C4-2B (cell line): Measurements from ENCODE around the gene GGNBP2.
A peak's percentile ranks its signal among the peaks of the same experiment; 100 is the strongest.

Source experiments
- ZFX ChIP-seq: fragments of 450-650 bp; IDR thresholded peaks from 2 replicates; pipeline ENCODE4 v1.6.1; 2017
- TF ChIP-seq, protein P1 (sequence below): fragments of 450-650 bp; conservative IDR thresholded peaks from 2 replicates; pipeline ENCODE4 v1.5.1; 2017; ENCODE audit warnings: mild to moderate bottlenecking

DNA sequence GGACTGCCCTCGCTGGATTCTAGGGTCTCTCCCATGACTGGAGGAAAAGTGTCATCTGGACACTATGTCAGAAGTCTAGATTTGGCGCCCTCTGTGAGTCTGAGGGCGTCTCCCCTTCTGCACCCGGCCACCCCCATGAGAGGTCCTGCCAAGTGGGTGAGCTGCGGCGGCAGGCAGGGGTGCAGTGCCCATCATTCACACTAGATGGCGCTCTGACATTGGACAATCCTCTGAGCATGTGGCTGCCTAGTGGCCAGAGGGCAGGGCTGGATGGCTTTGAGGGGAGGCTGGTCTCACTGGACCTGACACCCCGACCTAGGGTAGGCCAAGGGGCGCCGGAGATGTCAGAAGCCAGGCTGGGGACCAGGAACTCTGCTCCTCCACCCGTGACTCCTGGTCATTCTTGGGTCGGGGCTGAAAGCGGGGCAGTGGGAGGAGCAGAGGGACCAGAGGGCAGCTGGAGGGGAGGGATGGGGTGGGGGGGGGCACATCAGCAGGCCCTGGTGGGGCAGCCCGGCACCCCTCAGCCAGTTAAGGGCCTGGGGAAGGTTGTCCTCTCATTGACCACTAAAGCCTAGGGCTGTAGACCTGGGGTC lies 84.6 kb downstream of the GGNBP2 start:
- TF ChIP-seq, protein P1, sequence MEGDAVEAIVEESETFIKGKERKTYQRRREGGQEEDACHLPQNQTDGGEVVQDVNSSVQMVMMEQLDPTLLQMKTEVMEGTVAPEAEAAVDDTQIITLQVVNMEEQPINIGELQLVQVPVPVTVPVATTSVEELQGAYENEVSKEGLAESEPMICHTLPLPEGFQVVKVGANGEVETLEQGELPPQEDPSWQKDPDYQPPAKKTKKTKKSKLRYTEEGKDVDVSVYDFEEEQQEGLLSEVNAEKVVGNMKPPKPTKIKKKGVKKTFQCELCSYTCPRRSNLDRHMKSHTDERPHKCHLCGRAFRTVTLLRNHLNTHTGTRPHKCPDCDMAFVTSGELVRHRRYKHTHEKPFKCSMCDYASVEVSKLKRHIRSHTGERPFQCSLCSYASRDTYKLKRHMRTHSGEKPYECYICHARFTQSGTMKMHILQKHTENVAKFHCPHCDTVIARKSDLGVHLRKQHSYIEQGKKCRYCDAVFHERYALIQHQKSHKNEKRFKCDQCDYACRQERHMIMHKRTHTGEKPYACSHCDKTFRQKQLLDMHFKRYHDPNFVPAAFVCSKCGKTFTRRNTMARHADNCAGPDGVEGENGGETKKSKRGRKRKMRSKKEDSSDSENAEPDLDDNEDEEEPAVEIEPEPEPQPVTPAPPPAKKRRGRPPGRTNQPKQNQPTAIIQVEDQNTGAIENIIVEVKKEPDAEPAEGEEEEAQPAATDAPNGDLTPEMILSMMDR = peak; percentile 96
- no peak for TF ChIP-seq ZFX
